Lower lobe of right lung (tissue), 2 donors: ENCODE data around the gene STX3. TPM values are rescaled to one million over a fixed set of nuclear protein-coding genes. Genes with fewer than 3 reads are reported as not detected.
A peak's percentile ranks its signal among the peaks of the same experiment; 100 is the strongest.

Experiments used
- ATAC-seq, 2 donors: fragments of 200-7000 bp; cut with Tn5 transposase; one replicate each; pipeline ENCODE4 v1.9.1; 2020 to 2022; ENCODE audit warnings: mild to moderate bottlenecking in 2 of 2, moderate library complexity in 2 of 2
- DNase-seq: peaks from one replicate; pipeline ENCODE4 v3.0.0-alpha.2; 2020
- H3K27ac ChIP-seq: fragments of 200-600 bp; one replicate; pipeline ENCODE4 v1.8.0; 2022
- H3K27me3 ChIP-seq: fragments of 200-600 bp; one replicate; pipeline ENCODE4 v1.8.0; 2022; ENCODE audit warnings: low read depth
- H3K36me3 ChIP-seq: fragments of 200-600 bp; one replicate; pipeline ENCODE4 v1.8.0; 2022; ENCODE audit warnings: mild to moderate bottlenecking
- H3K4me1 ChIP-seq: fragments of 200-600 bp; one replicate; pipeline ENCODE4 v1.8.0; 2022
- H3K4me3 ChIP-seq: fragments of 200-600 bp; one replicate; pipeline ENCODE4 v1.8.0; 2022; ENCODE audit warnings: mild to moderate bottlenecking
- H3K9me3 ChIP-seq: fragments of 200-600 bp; one replicate; pipeline ENCODE4 v1.8.0; 2022
- CTCF ChIP-seq: fragments of 200-600 bp; IDR thresholded peaks from one replicate; pipeline ENCODE4 v1.8.0; 2022; ENCODE audit warnings: antibody characterized with exemption, mild to moderate bottlenecking
- intact Hi-C: fragments of 100-400 bp; cut with DNase I; formaldehyde crosslinking; loops from one replicate; pipeline ENCODE4 v1.11.0; 2022
- total RNA-seq: library from RNA; stranded (reverse); fragmentation: NEBNext Ultra II Directional; extraction: Animal tissue kit (Norgen Biotek cat#: 25700); gene quantifications from one replicate; pipeline ENCODE4 v1.2.1, GENCODE V29; 2021
- donor health status: DM: no; HTN: yes; CAD: no; lungs with severe emphysema.

Gene STX3
- total RNA-seq, 1 donor from 2014 or later = 59.4 TPM

- no peak for TF ChIP-seq CTCF
- Histone ChIP-seq H3K27ac (no peak overlapping the region), H3K36me3 (no peaks in the 10 kb centered on the region), H3K4me3 (no peak overlapping the region), H3K9me3 (no peaks in the 10 kb centered on the region), H3K4me1 (peaks cover 80% of the 10 kb centered on the region), H3K27me3 (no peaks in the 10 kb centered on the region)
- intact Hi-C loops = no loop called here
- ATAC-seq (peak; percentile 24 to 46), DNase-seq (no peak)
Measured at GRCh38 chr11:59767225-59767611, 12.0 kb downstream of the STX3 start.

GRCh38 chr11:59769111-59769510, 13.9 kb downstream of the STX3 start:
- Histone ChIP-seq H3K4me1 (peaks cover 77% of the 10 kb centered on the region), H3K36me3 (peaks cover 7% of the 10 kb centered on the region), H3K27ac (no peak overlapping the region), H3K9me3 (no peaks in the 10 kb centered on the region), H3K27me3 (no peaks in the 10 kb centered on the region), H3K4me3 (no peak overlapping the region)
- DNase-seq (no peak), ATAC-seq (no peak)
- intact Hi-C loops = no loop called here
- TF ChIP-seq CTCF = no peak

- intact Hi-C loops = no loop called here
Measured at GRCh38 chr11:59769828-59770227, 14.7 kb downstream of the STX3 start.

GRCh38 chr11:59770319-59770718, 15.1 kb downstream of the STX3 start:
- Histone ChIP-seq H3K27ac (peak overlapping the region; percentile 19), H3K27me3 (no peaks in the 10 kb centered on the region), H3K36me3 (peaks cover 19% of the 10 kb centered on the region), H3K4me3 (no peak overlapping the region), H3K9me3 (no peaks in the 10 kb centered on the region), H3K4me1 (peaks cover 65% of the 10 kb centered on the region)
- intact Hi-C loops = no loop called here
- no peak for TF ChIP-seq CTCF
- ATAC-seq (peak in 1 of 2 donors; percentile 40), DNase-seq (no peak)

More at GRCh38 chr11:59769828-59770227, 14.7 kb downstream of the STX3 start:
- H3K4me3 ChIP-seq = no peak overlapping the region
- no peak for TF ChIP-seq CTCF
- peaks cover 70% of the 10 kb centered on the region for H3K4me1 ChIP-seq
- DNase-seq (no peak), ATAC-seq (no peak)
- no peaks in the 10 kb centered on the region for H3K9me3 ChIP-seq
- H3K27me3 ChIP-seq = no peaks in the 10 kb centered on the region
- peaks cover 14% of the 10 kb centered on the region for H3K36me3 ChIP-seq
- no peak overlapping the region for H3K27ac ChIP-seq

GRCh38 chr11:59770869-59771268, 15.7 kb downstream of the STX3 start:
- H3K9me3 ChIP-seq = no peaks in the 10 kb centered on the region
- no peak for ATAC-seq
- H3K36me3 ChIP-seq = peaks cover 21% of the 10 kb centered on the region
- H3K4me1 ChIP-seq = peaks cover 61% of the 10 kb centered on the region
- no peak overlapping the region for H3K4me3 ChIP-seq
- intact Hi-C loops = no loop called here
- H3K27me3 ChIP-seq = no peaks in the 10 kb centered on the region
- peak overlapping the region; percentile 19 for H3K27ac ChIP-seq
- no peak for TF ChIP-seq CTCF
- no peak for DNase-seq

GRCh38 chr11:59771605-59772004, 16.4 kb downstream of the STX3 start:
- H3K9me3 ChIP-seq = no peaks in the 10 kb centered on the region
- TF ChIP-seq CTCF = no peak
- intact Hi-C loops = no loop called here
- H3K4me1 ChIP-seq = peaks cover 61% of the 10 kb centered on the region
- peak overlapping the region; percentile 74 for H3K27ac ChIP-seq
- no peak overlapping the region for H3K4me3 ChIP-seq
- H3K36me3 ChIP-seq = peaks cover 21% of the 10 kb centered on the region
- H3K27me3 ChIP-seq = no peaks in the 10 kb centered on the region
- ATAC-seq = no peak
- DNase-seq = no peak
